HG02981 (cell line): Measurements from ENCODE around the gene NSD2.

ENCODE experiments used
- ATAC-seq: cut with Tn5 transposase; IDR thresholded peaks from one replicate; pipeline ENCODE4 v1.9.1; 2021; ENCODE audit warnings: mild to moderate bottlenecking, moderate library complexity; ENCODE audit not compliant: unreplicated experiment

The NSD2 gene

GRCh38 chr4:1939664-1940509, 68.7 kb downstream of the NSD2 start:
- ATAC-seq, result no peak

GRCh38 chr4:1940566-1940965, 69.4 kb downstream of the NSD2 start:
- ATAC-seq, result no peak

DNA sequence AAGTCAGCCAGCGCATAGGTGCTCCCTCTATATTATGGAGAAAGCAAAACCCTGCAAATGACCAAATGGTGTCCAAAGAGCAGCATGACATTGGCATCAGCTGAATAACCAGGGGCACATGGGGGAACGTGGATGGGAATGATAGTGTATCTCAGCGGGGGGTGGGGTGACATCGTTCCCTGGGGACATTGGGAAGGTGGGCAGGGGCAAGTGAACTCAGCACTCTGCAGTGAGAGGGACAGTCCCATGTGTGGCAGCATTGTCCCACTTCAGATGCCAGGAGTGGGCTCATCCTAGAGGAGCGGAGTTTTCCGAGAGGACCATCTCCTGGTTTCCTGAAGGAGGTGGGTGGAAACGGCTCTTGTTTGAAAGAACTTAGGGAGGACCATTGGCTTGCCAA, 72.7 kb downstream of the NSD2 start:
- no peak for ATAC-seq

DNA sequence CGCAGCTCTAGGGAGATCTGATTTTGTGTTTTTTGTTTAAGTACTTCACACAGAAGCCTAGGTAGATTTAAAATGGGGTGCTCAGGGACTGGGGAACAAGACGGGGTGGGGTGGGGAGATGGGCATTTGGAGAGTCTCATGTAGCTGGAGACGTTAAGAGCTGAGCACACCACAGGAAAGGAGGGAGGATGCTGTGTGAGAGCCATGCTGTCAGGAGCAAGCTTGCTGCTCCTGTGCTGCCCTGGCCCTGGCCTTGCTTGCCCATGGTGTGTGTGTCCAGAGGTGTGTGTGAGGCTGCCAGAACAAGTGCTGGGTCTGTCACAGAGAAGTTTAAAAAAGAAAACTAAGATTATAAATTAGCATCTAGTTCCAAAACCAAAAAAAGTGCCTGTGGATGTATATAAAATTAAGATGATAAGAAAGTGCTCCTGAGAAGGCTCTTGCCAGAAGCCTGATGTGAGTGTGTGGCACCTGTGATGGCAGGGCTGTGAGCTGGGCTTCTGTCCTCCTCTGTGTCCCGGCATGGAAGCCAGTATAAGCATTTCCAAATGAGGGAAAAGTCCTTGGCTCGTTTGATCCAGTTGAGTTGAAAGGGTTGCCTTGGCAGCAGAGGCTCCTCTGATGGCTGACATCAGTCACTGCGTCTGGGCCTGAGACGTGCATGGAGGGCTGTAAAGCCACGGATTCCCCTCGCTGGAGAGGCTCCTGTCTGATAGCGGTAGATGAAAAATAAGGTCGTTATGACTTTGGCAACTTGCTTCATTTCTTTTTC, 74.1 kb downstream of the NSD2 start:
- no peak for ATAC-seq

DNA sequence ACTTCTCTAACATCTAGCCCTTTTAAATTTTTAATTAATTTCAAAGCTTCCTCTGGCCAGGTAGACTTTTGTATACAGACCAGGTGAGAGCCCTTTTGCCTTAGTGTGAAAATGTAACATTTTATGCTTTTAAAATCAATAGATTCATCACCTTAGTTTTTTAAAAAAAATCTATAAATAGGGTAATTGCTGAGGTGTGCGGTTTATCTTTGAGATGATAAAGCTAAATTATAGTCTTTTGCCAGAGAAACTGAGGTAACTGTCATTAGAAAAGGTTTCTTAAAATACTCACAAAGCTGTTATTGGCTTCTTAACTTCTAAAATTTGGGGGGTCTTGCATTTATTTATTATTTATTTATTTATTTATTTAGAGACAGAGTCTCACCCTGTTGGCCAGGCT, 74.7 kb downstream of the NSD2 start:
- no peak for ATAC-seq

DNA sequence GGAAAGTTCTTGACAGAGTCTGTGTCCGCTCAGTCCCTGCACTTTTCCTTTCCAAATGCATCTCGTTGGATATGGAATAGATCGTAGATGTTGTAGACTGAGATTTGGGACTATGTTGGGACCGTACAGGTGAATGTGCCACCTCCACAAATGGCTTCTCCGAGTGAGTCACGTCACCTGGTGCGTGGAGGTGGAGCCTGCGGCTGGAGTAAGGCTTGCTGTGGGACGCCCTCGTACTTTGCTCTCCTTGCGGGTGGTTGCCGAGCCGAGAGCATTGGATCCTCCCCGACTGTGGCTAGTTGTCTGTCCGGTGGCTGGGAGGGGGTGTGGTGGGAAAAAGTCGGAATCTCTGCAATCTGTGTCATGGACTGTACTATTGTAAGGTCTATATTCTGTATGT, 77.0 kb downstream of the NSD2 start:
- ATAC-seq, result no peak

DNA sequence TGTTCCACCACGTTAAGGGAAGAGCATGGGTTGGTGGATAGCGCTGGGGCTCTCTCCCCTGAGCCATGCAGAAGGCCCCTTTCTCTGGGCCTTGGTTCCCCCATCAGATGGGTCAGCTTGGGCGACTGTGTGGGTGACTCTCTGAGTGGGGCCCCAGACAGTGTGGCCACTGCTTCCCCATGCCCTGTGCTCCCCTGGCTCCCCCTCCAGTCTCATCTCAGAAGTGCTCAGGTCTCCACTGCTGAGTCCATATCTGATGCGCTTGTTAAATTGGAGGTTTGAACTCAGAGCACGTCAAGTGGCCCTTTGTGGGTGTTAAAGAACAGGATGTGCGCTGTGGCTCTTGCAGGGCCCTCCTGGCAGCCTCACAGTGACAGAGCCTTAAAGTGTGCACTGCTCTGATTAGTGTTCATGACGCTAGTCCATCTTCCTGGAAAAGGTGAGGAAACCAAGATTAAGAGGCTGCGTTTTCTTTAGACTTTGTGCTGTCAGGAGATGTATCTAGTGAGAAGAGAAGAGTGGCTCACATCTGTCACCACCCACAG, 77.8 kb downstream of the NSD2 start:
- ATAC-seq, result no peak

DNA sequence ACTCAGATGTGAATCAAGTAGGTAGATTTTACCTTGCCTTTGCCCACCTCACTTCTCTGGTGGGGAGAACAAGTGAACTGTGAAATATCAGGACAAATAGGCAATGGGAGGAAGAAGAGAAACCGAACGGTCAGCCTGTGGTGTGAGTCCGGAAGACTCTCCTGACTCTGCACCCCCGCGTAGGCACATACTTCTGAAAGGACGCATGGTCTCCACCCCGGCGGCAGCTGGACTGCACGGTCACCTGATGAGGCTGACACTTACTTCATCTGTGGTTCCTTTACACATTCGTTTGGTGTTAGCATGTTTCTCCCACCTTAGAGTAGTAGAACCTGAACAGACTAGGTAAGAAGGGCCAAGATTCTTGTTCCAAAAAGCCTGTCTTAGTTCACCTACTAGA, 79.2 kb downstream of the NSD2 start:
- no peak for ATAC-seq

- ATAC-seq, result no peak
Observed at GRCh38 chr4:1952058-1952700, 81.0 kb downstream of the NSD2 start.

DNA sequence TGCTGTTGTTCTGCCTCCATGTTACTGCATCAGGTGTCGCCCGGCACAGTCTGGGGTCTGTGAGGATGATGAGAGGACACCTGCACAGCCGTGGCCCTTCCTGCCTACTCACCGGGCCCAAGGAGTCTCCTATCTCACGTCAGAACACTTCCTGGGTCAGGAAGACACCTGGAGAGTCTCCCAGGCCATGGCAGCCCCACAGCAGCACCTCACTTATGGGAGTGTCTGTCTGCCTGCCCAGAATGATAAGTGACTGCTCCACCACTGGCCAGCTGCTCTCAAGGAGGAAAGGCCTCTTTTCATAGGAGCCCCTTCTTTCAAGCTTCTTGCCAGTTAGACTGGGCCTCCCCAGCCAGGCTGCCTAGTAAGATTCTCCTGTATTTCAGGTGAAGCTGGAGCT, 81.5 kb downstream of the NSD2 start:
- ATAC-seq, result no peak

GRCh38 chr4:1953335-1953734, 82.1 kb downstream of the NSD2 start:
- no peak for ATAC-seq

DNA sequence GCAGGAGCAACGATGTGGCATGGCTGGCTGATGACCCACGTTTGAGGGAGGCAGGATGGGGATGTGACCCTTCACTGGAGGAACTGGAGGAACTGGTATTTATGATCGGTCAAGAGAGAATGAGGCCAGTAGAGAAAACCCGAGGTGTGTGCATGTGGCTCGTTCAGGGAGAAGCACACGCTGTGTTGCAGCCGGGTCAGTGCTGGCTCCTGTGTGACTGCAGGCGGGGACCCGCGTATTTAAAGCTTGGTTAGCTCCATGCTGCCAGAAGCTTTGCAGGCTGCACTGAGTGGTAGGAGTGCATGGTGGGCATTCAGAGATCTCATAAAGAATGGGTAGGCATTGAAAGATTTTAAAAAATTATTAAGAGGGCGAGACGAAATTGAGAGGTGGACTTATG, 85.4 kb downstream of the NSD2 start:
- no peak for ATAC-seq

- no peak for ATAC-seq
Observed at GRCh38 chr4:1958276-1959103, 87.3 kb downstream of the NSD2 start.

- no peak for ATAC-seq
Observed at GRCh38 chr4:1959104-1959384, 87.9 kb downstream of the NSD2 start.

- ATAC-seq, result no peak
Observed at GRCh38 chr4:1960170-1960825, 89.1 kb downstream of the NSD2 start.

DNA sequence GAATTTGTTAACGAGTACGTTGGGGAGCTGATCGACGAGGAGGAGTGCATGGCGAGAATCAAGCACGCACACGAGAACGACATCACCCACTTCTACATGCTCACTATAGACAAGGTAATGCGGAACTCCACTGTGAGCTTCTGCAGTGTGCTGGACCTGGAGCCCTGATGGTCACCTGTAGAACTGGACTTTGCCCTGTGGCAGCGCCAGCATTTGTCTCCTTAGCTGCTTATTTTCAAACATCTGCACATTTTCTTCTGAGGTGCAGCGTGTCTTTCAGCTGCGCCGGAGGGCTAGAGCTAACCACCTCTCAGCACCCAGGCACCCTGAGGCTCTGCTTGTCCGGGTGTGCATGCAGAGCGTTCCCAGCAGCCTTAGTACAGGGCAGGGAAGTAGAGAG, 89.8 kb downstream of the NSD2 start:
- no peak for ATAC-seq

DNA sequence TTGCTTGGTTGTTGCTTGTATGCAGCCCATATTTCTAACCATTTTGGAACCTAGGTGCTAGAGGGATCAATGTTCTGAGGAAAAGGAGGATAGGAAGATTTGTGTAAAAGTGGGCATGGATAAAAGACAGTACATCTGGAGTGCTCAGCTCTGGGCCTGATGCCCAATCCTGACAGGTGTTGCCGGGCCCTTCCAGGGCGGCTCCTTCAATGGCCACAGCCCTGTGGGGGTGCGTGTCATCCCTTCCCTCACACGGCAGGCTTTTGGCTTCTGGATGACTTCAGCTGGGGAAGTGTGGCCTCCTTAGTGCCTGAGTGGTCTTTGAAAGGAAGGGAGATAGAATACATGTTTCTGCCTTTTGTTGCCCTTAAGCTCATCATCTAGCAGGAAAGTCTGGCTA, 90.4 kb downstream of the NSD2 start:
- ATAC-seq, result no peak

DNA sequence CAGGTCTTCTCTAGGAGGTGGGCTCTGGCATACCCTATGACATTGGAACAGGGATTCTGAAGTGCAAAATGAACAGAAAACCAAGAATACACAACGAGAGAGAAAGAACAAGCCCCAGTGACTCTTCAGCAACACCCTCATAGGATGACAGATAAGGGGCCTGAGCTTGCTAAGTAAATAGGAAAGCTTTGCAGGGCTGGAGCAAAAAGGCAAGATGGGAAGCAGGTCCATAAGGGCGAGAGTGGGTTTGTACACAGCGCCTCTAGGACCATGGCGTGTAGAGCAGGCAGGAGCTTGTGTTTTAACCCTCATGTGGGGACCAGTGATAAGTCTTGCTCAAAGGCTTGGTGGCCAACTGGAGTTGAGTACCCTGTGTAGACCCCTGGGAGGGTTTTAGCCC, 91.8 kb downstream of the NSD2 start:
- no peak for ATAC-seq

- no peak for ATAC-seq
Observed at GRCh38 chr4:1964443-1964842, 93.2 kb downstream of the NSD2 start.

DNA sequence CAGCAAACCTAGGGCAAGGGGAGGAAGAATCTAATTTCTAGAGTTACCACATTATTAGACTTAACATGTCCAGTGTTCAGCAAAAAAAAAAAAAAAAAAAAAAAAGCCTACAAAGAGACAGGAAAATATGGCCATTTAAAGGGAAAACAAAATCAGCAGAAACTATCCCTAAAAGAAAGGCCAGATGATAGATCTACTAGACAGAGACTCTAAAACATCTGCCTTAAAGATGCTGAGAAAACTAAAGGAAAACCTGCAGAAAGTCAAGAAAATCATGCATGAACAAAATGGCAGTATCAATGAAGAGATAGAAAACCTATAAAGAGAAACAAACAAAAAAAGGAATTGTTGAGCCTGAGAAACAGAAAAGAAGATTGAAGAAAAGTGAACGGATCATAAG, 93.8 kb downstream of the NSD2 start:
- ATAC-seq, result no peak
